GM23248 (cell line): ENCODE data around the gene LCLAT1.
"Not testable (repeated sequence)": the region's sequence is repeated elsewhere in the genome, so short reads cannot be mapped to it uniquely, and the experiment has no call there.

Experiments used
- EZH2 ChIP-seq: fragments of 200-600 bp; sonication (generic); IDR thresholded peaks from 2 replicates; pipeline ENCODE4 v1.6.1; 2018; ENCODE audit warnings: antibody characterized with exemption, mild to moderate bottlenecking; ENCODE audit not compliant: insufficient read depth, poor library complexity, severe bottlenecking
- EZH2phosphoT487 ChIP-seq: fragments of 200-600 bp; sonication (generic); IDR thresholded peaks from 2 replicates; pipeline ENCODE4 v1.6.1; 2018; ENCODE audit warnings: antibody characterized with exemption, moderate library complexity, mild to moderate bottlenecking, low read depth; ENCODE audit not compliant: insufficient read depth

DNA sequence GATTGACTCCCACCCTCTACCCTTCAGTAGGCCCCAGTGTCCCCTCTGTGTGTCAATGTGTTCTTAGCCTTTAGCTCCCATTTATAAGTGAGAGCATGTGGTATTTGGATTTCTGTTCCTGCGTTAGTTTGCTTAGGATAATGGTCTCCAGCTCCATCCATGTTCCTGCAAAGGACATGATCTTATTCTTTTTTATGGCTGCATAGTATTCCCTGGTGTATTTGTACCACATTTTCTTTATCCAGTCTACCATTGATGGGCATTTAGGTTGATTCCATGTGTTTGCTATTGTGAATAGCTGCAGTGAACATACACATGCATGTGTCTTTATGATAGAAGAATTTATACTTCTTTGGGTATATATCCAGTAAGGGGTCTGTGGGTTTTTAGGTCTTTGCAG is 60.4 kb downstream of the LCLAT1 start:
- not testable (repeated sequence) for TF ChIP-seq EZH2phosphoT487, EZH2
